Measurements from ENCODE around the gene SPON1.

The SPON1 gene

DNA sequence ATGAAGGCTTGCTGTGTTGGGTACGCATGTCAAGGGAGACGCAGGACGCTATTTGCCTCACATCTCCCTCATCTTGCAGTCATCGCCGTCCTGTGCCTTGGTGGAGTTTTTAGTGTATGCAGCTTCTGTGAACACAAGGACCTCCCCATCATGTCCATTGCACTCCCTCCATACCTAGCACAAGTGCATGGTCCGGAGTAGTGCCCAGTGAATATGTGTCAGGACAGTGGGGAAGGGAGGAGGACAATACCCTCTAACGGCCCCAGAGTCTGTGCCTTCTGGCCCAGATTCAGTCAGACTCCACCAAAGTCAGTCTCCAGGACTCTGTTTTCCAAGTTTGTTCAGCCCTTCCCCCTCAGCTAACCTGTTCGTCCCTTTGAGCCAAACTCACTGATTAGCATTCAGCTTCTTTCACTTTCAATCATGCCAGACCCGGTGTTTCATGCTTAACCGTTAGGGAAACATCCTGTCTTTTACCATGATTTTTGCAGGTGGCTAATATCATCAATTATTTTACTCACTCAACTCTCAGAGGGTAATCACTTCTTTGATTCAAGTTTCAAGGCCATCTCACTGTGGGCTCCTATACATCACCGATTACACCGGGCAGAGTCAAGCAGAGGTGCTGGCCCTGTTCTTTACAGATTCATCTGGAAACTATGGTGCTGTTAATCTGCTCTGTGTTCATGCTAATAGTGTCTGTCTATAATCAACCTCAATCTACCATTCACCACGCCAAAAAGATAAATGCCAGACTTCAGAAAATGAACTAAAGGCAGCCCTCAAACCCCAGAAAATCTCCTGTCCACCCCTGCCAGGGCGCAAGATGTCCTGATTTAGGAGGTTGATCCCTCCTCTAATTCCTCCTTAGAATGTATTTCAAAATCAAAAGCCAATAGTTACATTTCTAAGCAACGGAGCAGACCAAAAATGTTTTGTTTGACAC is 240.0 kb downstream of the SPON1 start:
- DNase-seq: no peak

DNA sequence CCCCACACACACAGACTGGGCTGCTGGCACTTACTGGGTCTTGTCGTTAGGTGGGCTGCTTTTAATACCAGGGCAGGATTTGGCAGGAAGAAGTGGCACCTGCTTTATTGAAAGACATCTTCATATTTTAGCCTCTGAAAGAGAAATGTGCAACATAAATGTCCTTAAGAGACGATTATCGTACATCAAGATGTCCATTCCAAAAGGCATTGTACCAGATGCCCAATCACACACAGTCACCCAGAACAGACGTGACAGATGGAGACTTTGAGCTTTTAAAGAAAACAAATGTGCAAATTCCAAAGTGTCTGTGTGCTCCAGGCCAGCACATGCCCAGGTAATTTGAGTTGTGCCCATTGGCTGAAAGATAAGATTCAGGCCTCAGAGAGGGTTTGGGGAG is 240.8 kb downstream of the SPON1 start:
- no peak for DNase-seq

DNA sequence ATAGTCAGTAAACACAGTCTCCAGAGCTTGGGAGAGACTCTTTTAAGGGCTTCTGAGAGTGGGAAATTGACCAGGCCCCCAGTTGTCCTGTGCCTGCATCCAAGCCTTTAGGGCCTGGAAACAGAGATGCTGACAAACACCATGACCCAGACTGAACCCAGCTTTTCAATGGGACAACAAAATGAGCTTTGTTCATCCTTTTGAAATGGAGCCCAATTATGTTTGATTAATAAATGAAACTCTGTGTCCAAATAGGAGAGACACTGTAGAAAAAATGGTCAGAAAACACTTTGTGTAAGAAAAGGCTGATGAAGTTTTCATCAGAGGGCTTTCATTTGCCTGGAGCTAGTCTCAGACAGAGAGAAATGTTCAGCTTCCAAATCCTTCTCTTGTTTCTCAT is 250.5 kb downstream of the SPON1 start:
- DNase-seq: no peak

DNA sequence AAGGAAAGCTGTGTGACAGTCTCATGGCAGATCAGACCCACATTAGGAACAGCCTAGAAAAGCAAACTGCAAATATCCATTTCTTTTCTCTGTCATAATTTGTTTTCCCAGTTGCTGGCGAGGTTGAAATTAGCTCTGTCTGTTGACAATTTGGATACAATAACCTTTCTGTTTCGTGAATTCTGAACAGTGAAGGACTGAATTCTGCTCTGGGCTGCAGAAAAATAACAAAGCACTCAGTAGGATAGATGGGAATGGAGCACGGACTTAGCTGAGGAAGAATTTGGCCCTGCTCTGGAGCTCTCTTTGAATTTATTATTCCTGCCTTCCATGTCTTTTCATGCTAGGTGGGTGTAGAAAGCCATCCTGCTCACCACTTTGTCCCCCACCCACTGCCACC is 256.2 kb downstream of the SPON1 start:
- no peak for DNase-seq

DNA sequence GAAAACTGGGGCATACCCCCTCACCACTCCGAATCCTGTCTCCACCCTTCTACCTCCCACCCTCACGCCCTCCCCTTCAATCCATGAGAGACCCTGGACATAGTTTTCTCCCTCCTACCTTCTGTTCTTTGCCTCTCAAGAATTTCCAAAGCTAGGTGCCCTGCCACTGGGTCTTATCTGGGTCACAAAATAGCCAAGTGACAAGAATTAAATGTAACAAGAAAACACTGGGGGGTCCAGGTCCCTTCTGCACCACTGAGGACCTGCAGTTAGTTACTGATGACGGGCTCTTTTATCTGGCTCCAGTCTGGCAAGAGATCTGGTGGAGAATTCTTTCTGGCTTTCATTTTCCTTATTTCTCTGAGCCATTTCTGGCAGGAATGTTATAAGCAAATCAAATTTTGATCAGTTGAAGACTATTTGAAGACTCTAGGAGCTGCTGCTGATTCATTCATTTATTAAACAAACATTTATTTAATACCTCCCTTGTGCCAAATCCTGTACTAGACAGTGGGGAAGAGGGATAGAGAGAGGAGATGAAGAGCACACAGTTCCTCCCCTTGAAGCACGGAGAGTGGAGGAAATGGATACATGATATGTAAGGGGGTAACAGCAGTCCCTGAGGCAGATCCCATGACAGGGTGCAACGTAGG is 261.2 kb downstream of the SPON1 start:
- no peak for DNase-seq

DNA sequence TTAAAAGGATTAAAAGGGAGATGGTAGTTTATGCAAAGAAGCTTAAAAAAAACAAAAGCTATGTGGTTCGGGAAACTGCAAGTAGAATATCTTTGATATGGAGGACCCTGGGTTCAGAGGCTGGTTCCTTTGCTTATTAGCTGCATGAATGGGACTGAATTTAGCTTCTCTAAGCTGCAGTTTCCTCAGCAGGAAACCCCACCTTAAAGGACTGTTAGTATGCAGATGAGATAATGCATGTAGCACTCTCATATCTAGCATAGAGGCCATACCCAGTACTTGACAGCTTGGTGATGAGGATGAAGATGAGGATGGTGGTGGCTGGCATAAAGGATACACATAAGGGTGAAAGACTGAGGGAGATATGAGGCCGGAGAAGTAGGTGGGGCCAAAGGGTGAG is 261.9 kb downstream of the SPON1 start:
- DNase-seq: no peak

DNA sequence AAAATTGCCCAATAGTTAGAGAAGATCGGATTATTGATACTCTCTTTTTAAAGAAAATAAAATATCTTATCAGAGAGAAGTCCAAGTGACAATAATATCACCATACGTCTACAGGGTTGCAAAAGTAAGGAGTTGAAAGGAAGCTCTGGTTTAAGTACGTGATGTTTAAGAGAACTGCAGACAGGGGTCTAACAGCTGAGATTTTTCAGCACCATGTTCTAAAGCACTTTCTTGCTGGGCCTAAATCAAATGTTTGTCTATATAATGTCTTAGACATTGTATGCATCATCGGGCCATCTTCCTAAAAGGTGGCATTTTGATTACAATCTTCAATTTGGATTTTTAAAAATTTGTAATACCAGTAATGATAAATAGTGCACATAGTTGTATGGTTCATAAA is 263.1 kb downstream of the SPON1 start:
- no peak for DNase-seq

DNA sequence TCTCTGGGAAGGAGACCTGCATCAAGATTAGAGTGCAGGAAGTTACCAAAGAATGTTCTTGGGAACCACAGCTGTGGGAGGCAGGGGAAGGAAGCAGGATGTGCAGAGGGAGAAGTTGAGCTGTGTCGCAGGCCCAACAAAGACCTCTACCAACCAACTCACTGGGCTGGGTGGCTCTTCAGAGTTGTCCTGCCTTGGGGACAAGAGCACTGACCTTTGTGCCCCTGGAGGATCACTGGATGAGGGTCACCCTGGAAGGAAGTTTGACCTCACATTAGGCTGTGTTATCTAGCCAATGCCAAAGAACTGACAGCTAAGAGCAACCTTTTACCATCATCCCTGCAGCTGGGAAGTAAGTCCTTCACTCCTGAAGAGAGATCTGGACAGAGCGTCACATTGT is 265.8 kb downstream of the SPON1 start:
- DNase-seq: no peak

DNA sequence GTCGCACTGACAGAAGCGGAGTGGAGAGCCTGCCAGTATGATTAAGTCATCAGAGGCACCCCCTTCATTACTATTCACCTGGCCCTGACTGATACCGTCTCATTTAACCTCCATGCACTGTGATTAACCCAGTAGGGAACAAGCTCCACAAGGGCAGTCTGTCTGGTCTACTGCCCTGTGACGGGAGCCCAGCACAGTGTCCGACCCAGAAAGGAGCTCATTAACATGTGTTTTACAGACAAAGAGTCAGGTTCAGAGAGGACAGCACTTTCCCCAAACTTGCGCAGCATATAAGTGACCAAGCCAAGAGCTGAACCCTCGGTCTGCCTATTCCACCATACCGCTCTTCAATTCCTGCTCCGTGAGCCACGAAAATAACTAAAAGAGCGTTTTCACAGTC is 266.9 kb downstream of the SPON1 start:
- DNase-seq: no peak

DNA sequence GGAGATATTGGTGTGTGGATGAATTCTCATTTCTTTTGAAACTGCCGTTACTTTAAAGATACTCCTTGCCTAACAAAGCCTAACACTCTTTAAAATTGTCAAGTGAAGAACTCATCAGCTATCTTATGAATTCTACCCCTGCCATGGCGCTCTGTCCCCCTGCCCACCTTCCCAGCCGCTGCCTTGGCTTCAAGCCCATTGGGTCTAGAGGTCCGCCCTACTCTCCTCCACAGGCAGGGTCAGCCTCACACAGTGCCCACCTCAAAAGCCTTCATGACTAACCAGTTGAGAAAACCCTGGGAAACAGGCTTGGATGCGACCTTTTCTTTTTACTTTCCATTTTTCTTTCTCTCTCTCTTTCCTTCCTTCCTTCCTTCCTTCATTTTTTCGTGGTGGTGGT is 267.9 kb downstream of the SPON1 start:
- no peak for DNase-seq

DNA sequence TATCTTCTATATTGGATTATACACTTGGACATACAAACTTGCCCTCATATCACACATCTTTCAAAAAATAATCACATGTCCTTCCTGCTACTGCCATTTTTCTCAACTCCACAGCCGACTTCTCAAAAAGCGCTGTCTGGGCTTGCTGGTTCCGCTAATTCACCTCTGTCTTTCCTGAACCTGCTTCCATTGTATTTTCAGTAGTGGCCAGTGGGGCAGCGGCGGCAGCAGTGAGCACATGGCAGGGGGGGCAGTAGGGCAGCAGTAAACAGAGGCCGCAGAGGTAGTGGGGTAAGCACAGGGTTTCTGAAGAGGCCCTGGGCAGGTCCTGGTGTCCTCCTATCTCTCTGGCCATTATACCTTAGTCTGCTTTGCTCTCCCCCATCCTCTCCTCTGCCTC is 270.1 kb downstream of the SPON1 start:
- no peak for DNase-seq

DNA sequence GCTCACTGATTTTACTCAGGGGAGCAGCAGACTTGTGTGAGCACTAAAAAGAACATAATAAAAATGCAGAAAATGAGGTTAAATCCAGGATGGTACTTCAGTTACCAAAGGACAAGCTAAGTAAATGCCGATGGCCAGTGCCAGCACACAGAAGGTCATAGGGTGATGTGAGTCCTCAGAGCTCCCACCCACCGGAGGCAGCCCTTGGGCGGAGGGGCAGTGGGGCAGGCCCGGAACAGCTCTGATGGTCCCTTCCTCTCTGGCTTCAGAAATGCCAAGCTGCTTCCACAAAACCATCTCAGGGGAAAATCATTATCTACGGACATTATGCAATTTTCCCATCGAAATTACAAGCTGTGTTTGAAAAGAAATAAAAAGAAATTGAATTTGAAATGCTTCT is 271.9 kb downstream of the SPON1 start:
- no peak for DNase-seq

DNA sequence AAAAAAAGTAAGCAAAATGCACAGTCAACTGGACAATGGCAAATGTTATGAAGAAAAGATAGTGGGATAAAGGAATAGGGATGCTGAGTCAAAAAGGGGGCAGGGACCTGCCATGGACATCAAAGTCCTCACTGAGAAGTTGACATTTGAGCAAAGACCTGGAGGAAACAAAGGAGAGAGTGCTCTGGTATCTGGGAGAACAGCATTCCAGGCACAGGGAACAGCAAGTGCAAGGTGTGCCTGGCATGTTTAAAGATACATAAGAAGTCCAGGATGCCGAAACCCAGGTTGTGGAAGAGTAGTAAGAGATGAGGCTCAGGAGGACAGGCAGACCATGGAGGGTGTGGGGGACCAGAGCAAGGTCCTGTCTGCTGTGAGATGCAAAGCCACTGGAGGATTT is 273.2 kb downstream of the SPON1 start:
- no peak for DNase-seq

DNA sequence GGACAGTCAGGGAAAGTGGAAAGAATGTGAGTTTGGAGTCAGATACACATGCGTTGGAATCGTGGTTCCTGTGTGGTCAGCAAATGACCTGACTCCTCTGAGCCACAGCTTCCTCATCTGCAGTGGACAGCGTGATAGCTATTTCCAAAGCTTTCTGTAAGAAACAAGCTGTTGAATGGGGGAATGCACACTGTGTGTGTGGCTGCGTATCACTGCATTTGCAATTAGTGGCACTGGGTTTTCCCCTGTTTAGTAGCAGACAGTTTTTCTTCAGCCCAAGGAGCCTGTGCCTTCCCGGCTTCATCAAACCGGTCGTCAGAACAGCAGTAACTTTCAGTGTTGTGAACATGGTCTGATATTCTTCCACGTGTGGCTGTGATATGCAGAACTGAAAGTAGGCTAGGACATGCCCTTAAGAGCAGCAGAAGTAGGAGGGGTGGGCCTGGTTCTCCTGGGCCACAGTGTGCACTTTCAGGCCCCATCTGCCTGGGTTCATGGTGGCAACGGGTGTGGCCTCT is 275.0 kb downstream of the SPON1 start:
- DNase-seq: no peak

DNA sequence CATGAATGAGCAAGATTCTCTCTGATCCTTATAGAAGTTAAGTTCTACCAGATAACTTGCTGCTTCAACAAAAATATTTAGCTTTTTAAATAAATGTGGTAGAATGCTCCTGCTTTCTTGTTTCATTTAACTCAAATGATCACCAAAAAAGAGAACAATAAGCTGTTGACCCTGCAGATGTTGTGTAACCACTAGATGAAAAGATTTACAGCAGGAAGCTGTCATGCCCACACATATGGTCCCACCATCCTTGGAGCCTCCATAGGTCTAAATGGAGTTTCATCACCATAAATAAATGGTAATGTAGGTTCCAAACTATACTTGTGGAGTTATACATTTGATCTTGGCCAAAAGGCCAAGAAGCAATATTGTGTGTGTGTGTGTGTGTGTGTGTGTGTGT is 277.7 kb downstream of the SPON1 start:
- DNase-seq: no peak

DNA sequence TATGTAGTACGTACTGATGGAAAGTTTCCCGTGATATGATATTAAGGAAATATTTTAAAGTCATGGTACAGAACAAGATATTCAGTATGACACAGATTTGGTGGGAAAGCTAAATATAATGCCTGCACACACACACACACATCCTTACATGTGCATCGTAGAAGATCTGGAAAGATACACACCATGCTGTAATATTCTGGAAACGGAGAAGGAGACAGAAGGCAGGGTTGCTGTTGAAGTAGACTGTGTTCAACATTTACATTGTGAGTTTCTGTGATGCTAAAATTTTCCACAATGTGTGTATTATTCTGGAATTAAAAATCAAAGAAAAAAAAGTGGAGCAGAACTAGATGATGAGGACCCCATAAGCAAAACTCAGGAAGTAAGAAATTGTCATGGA is 278.4 kb downstream of the SPON1 start:
- DNase-seq: no peak

DNA sequence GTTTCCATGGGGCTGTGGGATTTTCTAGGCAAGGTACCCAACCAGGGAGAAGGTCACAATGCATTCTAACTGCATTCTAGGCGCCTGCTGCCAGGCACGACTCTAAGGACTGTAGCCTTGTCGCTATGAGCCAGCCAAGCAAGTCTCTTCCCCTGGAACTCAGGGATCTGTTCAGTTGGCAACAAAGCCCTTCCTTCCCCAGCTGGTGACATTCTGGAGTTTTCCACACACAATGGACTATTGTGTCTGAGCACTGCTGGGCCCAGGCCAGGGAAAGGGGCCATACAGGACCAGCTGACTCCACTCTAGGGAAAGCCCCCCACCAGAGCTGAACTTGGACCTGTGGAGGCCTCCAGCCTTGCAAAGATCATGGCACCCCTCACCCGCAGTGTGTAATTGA is 279.7 kb downstream of the SPON1 start:
- no peak for DNase-seq

DNA sequence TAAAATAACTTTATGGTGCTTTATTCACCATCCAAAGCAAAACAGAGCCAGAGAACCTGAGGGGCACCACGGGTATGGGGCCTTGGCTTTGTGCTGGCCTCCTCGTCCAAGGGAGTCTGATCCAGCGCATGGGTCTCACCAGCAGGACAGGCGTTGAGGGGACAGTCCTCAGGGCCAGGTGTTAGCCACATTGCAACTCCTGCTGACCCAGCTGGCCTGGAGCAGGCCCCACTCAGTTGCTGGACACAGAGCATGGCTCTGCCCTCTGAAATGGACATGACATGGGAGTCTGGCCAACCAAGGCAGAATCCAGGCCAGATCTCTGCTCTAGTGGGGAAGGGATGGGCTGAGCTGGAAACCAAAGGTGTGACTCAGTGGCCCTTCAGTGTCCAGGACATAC is 280.2 kb downstream of the SPON1 start:
- no peak for DNase-seq

DNA sequence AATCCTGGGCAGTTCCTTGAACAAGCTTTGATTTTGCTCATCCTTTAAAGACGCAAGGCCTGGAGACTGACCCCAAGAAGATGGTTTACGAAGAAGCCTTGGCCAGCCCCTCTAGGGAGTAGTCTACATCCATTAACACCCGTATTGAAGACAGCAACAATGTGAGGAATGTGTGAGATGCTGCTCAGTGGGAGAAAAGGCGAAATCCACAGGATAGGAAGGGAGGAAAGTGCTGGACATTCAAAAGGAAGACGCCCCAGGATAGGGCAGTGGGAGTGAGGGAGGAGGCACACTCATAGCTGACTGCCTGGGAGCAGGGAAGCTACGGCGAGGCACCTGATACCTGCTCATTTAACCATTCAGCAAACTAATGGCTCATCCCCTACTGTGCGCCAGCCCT is 282.4 kb downstream of the SPON1 start:
- DNase-seq: no peak

DNA sequence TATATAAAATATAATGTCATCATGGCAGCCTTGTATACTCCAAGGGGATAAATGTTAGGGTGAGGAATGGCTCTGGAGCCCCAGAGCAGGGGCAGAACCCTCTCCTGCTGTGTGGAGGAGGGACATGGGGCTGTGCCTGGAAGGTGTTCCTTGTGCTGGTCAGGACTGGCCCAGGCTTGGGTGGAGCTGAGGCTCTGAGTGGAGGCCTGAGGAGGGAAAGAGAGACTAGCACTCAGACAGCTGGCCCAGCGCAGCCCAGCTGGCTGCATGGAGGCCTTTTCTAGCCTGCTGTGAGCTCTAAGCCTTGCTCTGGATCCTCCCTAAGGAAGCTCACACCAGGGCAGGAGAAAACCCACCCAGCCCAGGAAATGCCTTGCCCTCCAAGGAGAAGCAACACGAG is 282.9 kb downstream of the SPON1 start:
- no peak for DNase-seq

DNA sequence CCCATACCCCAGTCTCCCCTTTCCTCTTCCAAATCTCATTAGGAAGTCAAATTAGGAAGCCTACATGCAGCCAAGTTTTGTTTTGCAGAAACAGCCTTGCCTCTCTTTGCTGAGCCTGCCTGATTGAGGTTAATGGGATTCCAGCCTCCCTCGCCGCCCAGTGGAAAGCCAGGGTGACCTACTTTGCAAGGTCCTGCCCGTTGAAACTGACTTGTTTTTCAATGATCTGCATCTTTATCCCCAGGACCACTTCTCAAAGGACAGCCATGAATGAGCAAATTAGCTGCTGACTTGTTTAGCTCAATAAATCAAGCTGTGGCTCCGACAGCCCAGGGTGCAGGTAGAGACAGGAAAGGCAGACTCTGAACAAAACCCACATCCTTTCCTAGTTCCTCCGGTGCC is 286.1 kb downstream of the SPON1 start:
- no peak for DNase-seq

DNA sequence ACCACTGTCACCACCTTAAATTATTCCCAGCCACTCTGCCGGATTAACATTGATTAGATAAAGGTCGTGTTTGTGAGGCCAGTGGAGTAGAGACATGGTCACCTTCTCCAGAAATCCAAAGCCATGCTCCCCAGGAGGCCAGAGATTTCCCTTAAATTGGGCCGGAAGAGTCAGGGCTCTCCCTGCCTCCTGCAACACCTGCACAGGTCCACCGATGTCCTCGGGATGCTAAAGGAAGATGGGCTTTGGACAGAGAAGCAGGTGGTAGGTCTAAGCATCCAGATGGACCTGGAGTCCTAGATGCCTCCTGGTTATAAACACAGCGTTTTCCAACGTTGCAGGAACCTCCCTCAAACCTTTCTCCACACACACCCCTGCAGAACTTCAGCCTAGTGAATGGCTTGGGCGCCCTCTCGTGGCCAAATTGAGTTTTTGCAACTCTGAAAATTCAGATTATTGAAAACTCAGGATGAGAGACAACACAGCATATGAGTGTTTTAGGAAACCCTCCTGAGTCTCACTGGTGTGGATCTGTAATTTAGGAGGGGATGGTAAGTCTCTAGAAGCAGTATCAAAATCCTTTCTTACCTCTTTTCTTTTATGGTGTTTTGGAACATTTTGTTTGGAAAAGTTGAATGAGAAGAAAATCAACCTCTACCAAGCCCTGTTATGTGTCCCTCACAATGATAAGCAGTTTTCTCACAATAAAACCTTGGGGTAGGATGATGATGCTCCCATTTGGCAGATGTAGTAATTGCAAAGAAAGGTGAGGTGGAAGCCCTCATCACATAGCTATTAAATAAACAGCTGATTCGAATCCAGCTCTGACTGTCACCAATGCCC is 286.8 kb downstream of the SPON1 start:
- DNase-seq: no peak

DNA sequence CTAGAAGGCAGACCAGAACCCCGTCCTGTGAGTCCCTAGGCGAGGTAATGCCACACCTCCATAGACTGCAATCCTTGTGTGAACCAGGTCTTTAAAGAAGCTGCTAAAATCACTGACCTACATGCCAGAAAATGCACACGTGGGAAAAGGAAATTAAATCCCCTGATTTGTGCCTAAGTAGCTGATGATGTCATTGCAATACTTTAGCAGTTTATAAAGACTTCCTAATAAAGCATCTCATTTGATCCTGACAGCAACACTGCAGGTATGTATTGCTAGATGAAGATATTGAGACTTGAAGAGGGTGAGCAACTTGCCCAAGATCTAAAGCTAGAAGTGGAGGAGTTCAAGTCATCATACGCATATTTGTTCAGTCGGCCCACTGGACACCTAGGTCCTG is 289.2 kb downstream of the SPON1 start:
- no peak for DNase-seq
